Measurements from ENCODE around the gene CCN6.
A peak's percentile ranks its signal among the peaks of the same experiment; 100 is the strongest.
"Not testable (repeated sequence)": the region's sequence is repeated elsewhere in the genome, so short reads cannot be mapped to it uniquely, and the experiment has no call there.

CCN6 gene

DNA sequence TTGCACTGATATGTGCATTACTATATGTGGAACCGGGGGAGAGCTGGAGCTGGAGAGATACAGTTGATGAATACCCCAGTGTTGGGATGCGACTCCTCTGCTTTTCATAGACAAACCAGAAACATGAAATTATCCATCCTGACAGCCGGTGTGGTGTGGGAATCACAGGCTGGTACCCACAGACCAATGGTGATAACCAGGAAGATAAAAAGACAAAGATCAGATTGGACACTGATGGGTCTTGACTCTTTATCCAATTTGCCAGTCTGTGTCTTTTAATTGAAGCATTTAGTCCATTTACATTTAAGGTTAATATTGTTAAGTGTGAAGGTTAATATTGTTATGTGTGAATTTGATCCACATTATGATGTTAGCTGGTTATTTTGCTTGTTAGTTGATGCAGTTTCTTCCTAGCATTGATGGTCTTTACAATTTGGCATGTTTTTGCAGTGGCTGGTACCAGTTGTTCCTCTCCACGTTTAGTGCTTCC lies 2.6 kb upstream of the CCN6 start:
- not testable (repeated sequence) for DNase-seq (ENCODE audit: low spot score)

DNA sequence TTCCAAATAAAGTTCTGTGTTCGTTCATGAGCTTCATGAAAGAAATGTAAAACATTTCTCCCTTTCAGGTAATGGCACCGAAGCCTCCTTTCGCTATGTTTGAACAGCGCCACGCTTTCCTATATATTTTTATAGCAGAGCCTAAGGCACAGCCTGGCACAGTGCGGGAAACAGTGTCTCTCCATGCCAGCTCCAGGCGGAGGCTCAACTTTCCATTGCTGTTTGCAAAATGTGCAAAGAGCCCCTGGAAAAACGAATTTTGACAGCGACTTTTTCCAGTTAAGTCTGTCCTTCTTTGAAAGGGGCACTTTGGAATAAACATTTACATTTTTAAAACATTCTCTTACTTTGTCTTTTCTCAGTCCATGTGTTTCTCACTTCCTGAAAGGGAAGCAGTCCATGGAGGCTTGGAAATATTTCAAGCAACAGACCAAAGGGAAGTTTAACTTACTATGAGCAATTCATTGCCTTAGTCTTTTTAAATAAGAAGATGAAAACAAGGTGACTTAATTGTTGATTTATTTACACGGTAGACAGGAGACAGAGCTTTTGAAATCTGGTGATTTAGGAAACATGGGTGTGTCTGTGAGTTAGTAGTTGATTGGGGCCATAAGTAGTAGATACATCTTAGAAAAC lies 769 bp downstream of the CCN6 start:
- DNase-seq (ENCODE audit: low spot score) = no peak

DNA sequence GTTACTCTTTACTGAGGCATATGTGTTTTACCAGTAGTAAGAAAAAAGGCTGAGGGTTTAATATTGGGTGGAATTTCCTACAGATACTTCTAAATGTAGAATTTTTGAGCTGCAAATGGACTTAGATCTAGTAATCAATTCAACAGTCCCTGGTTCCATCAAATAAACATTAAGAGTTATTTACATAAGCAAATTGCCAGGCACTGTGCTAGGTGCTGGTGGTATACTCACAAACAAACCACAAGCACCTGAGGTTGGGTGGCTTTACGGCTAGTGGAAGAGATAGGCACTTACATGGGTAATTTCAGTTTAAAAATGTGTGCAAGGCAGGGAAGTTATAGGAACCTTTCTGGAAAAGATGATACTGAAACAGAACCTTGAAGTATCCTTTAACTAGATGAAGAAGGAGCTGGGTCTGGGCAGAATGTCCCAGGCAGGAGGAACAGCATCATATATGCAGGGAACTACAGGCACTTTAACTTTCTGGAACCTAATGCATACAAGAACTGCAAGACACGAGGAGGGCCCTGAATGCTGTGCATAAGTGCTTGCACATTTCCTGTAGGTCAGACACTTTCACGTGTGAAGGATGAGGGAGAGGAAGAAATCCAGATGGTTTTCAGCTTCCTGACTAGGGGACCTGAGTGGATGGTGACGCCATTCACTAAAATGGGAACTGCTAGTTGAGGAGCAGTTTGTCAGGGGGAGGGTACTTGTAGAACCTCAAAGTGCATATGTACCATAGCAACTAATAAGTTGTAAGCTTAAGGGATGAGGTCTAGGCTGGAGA lies 4.5 kb downstream of the CCN6 start:
- DNase-seq (ENCODE audit: low spot score) = no peak

- no peak for DNase-seq (ENCODE audit: low spot score)
Measured at GRCh38 chr6:112061605-112062004, 7.7 kb downstream of the CCN6 start.

- DNase-seq (ENCODE audit: low spot score) = no peak
Measured at GRCh38 chr6:112062966-112063365, 9.1 kb downstream of the CCN6 start.

GRCh38 chr6:112065426-112065986 lies 11.6 kb downstream of the CCN6 start:
- DNase-seq (ENCODE audit: low spot score) = no peak

- no peak for DNase-seq (ENCODE audit: low spot score)
Measured at GRCh38 chr6:112066606-112067005, 12.7 kb downstream of the CCN6 start.

DNA sequence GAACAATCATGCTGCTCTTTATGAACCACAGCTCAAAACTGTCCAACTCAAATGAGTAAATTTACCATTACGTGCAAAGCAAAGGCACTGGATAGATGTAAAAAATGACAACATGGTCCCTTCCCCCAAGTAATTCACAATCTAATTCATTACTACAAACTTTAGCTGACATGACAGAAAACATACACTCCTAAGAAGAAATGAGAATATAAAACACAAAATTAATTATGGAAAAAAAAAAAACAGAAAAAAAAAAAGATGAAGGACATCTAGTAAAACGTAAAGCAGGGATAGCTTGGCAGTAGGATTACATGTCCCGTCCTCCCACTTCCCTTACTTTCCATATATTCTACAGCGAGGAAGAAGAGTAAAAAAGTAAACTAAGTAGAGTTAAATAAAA lies 27.7 kb downstream of the CCN6 start:
- DNase-seq (ENCODE audit: low spot score) = no peak

DNA sequence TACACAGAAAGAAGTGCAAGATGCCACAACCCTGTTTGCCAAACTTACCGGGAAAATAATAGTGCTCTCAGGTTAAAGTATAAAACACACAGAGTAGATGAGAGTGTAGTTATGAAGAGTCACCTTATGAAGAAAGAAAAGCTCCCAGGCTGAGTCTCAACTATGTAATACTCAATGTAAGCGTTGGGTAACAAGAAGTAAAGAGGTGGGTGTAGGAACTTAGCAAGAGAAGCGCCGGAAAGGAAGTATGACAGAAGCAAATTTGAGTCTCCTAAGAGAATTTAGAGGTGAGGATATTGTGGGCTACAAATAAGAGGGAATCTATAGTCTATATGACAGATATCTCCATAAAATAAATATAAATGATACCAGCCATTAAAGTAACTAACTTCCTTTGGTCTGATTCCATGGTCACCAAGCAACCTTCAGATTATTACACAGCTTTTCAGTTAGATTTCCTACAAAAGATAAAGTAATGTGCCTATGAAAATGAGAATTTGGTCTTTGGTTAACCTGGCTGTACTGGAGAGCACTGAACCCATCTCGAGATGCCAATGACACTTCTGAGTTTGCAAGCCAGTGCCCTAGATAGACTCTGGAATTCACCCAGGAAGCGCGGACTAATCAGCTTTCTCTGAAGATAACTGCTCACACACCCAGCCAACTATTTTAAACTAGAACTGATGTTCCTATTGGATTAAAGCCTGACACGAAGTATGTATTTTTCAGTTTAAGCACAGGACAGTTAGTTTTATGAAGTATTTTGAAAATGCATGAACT lies 31.6 kb downstream of the CCN6 start:
- DNase-seq (ENCODE audit: low spot score) = no peak

- DNase-seq (ENCODE audit: low spot score) = peak; percentile 62
Measured at GRCh38 chr6:112086744-112087135, 32.8 kb downstream of the CCN6 start.

GRCh38 chr6:112087136-112087911 lies 33.4 kb downstream of the CCN6 start, which contains the start of the genes FAM229B and TUBE1:
Gene FAM229B (plus strand): TSS chr6:112087591. CDS start chr6:112099284, 11,693 bp downstream.
Gene TUBE1 (minus strand): TSS chr6:112087482. CDS start chr6:112087434, 48 bp downstream.
- DNase-seq (ENCODE audit: low spot score) = peak; percentile 92

- no peak for DNase-seq (ENCODE audit: low spot score)
Measured at GRCh38 chr6:112087916-112088315, 34.0 kb downstream of the CCN6 start.

DNA sequence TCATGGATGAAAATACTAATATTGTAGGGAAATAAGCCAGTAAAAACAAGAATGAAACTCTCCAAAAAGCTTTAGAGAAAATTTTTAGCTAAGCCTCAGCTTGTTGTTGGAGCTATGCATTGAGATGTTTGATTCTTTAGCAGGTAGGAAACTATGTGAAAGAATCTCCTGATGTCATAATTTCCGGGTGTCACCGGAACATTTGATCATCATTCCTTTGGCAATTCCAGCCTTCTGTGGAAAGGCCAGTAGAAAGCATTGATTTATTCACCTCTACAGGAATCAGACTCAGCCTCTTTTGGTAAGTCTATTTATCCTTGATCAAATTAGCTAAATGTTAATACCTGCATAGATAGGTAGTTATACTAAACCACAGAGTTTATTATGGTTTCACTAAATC lies 43.0 kb downstream of the CCN6 start:
- no peak for DNase-seq (ENCODE audit: low spot score)

DNA sequence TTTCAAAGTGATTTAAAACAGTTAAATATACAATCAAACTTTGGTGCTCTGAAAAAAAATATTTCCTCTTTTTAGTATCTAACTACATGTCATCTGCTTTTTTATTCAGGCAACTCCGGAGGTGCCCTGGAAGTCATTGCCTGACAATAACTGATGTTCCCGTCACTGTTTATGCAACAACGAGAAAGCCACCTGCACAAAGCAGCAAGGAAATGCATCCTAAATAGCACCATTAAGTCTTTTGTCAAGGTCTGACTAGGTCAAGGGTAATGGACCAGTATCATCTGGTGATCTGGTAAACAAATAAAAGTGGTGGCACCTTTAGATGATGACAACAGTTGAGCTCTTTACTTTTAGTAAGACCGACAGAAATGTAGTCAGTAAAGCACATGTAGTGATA lies 46.7 kb downstream of the CCN6 start:
- no peak for DNase-seq (ENCODE audit: low spot score)

GRCh38 chr6:112106026-112106425 lies 52.1 kb downstream of the CCN6 start:
- DNase-seq (ENCODE audit: low spot score) = not testable (repeated sequence)

GRCh38 chr6:112106562-112106961 lies 52.7 kb downstream of the CCN6 start:
- DNase-seq (ENCODE audit: low spot score) = no peak

DNA sequence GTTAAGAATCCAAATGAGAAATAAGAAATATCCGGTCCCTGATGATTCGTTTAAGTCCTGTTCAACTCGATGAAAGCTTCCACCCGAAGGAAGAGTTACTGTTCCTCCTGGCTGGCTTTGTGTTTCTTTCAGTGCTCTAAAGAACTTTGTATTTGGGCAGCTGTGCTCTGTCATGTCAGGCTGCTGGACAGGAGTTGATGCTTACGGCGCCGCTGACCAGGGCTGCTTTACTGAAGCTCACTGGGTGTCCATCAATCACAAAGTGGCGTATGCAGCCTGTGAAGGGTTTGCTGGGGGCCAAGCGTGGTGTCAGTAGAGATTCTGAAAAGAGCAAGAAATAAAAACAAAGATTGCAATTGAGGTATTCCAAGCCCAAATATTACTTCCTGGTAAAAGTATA lies 55.4 kb downstream of the CCN6 start:
- DNase-seq (ENCODE audit: low spot score) = no peak

DNA sequence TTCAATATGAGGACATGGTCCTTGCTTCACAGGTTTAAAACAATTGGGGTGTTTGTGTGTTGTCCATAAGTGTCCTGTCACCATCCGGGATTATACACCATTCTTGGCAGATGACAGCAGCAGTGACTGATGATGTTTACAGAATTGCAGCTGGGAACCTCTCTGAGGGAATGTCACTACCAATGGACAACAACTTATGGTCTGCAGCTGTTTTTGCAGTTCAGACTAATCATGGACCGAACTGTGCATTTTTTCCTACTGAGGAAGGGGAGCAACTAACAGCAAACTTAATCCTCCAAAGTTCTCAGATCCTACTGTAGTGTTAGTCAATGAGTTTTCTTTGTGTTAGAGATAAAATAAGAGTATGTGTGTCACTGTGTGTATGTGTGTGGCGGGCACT lies 59.5 kb downstream of the CCN6 start:
- no peak for DNase-seq (ENCODE audit: low spot score)

- no peak for DNase-seq (ENCODE audit: low spot score)
Measured at GRCh38 chr6:112113918-112114317, 60.0 kb downstream of the CCN6 start.

DNA sequence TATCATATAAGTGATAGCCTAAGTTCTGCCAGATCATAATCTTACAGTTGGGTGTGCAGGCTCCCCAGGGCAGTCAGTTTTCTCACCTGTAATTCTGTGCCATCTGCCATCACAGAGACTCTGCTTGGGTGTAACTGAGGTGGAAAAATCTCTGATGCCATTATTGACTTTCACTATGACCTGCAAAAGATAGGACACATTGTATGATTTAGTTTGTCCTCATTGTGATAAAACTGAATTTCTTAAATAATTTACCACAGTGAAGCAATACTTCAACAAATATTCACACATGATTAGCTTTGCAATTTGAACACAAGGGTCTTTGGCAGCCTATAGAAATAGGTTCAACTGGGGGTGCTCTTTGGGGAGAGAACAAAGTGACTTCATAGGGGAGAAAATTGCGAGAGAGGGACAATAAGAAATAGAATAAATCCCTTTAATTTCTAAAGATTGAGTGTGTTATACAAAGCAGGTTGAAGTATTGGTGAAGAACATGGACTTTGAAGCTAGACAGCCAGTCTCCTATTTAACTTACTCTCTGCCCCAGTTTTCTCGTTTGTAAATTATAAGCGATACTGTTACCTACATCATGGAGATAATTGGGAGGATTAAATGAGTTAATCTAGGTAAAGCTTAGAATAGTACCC lies 60.8 kb downstream of the CCN6 start:
- DNase-seq (ENCODE audit: low spot score) = no peak

GRCh38 chr6:112116221-112116620 lies 62.3 kb downstream of the CCN6 start:
- DNase-seq (ENCODE audit: low spot score) = no peak
